IMR-90 (cell line): Measurements from ENCODE around the gene RASSF5. TPM values are rescaled to one million over a fixed set of nuclear protein-coding genes. Genes with fewer than 3 reads are reported as not detected.

ENCODE experiments used
- ATAC-seq: fragments of 200-7000 bp; cut with Tn5 transposase; 2 replicates; pipeline ENCODE4 v1.9.1; 2020; ENCODE audit warnings: low read depth, mild to moderate bottlenecking, moderate library complexity
- BruUV-seq: library from RNA; stranded (reverse); fragments of 400-500 nt; replicated peaks from 2 replicates; lab custom pipeline; 2021; lab: Mats Ljungman, UMichigan
- CTCF ChIA-PET: fragments of 300-600 bp; formaldehyde crosslinking; extraction: SDS; loops from one replicate; lab custom pipeline; 2021; ENCODE audit warnings: antibody characterized with exemption; lab: Yijun Ruan, JAX
- POLR2A ChIA-PET: fragments of 300-600 bp; sonication (Branson Sonifier 250); formaldehyde crosslinking; loops from one replicate; lab custom pipeline; 2022; ENCODE audit warnings: antibody characterized with exemption; ENCODE audit not compliant: unreplicated experiment; lab: Charles Lee
- DNase-seq: peaks from one replicate; pipeline ENCODE4 v3.0.0; 2013
- H2AFZ ChIP-seq: replicated peaks from 2 replicates; pipeline ENCODE3; 2013; ENCODE audit warnings: low read length, mild to moderate bottlenecking; ENCODE audit not compliant: poor library complexity
- H2AK5ac ChIP-seq: 2 replicates; pipeline ENCODE4 v1.6.1; 2013; ENCODE audit warnings: low read depth, low read length, inconsistent platforms
- H2AK9ac ChIP-seq: replicated peaks from 2 replicates; pipeline ENCODE3; 2013; ENCODE audit warnings: mild to moderate bottlenecking, low read depth, low read length, moderate library complexity; ENCODE audit not compliant: poor library complexity
- H2BK120ac ChIP-seq: 2 replicates; pipeline ENCODE4 v1.6.1; 2013; ENCODE audit warnings: low read depth, low read length, inconsistent platforms
- H2BK15ac ChIP-seq: 3 replicates; pipeline ENCODE4 v1.6.1; 2013; ENCODE audit warnings: low read depth, low read length, inconsistent platforms
- H2BK20ac ChIP-seq: 2 replicates; pipeline ENCODE4 v1.6.1; 2013; ENCODE audit warnings: low read depth, mild to moderate bottlenecking, inconsistent platforms, low read length, moderate library complexity
- H2BK5ac ChIP-seq: 2 replicates; pipeline ENCODE4 v1.6.1; 2013; ENCODE audit warnings: mild to moderate bottlenecking, low read depth, low read length, inconsistent platforms; ENCODE audit not compliant: poor library complexity, severe bottlenecking
- H3K14ac ChIP-seq: replicated peaks from 2 replicates; pipeline ENCODE4 v1.6.1; 2013; ENCODE audit warnings: low read depth, low read length, inconsistent platforms
- H3K18ac ChIP-seq: 2 replicates; pipeline ENCODE4 v1.6.1; 2013; ENCODE audit warnings: low read depth, low read length, control low read depth
- H3K23ac ChIP-seq: 2 replicates; pipeline ENCODE4 v1.6.1; 2013; ENCODE audit warnings: low read depth, low read length, inconsistent platforms
- H3K27ac ChIP-seq: 2 replicates; pipeline ENCODE4 v1.5.1; 2013; ENCODE audit warnings: mild to moderate bottlenecking, control low read depth, low read length; ENCODE audit not compliant: insufficient read depth
- H3K27me3 ChIP-seq: 2 replicates; pipeline ENCODE4 v1.6.1; 2013; ENCODE audit warnings: low read length; ENCODE audit not compliant: control insufficient read depth, insufficient read depth
- H3K36me3 ChIP-seq: 2 replicates; pipeline ENCODE4 v1.6.1; 2013; ENCODE audit warnings: low read length, mixed read lengths; ENCODE audit not compliant: control insufficient read depth, insufficient read depth
- H3K4ac ChIP-seq: 2 replicates; pipeline ENCODE4 v1.6.1; 2013; ENCODE audit warnings: low read depth, low read length, inconsistent platforms
- H3K4me1 ChIP-seq: 2 replicates; pipeline ENCODE4 v1.6.1; 2013; ENCODE audit warnings: low read length, mixed read lengths; ENCODE audit not compliant: control insufficient read depth, insufficient read depth
- H3K4me2 ChIP-seq: 2 replicates; pipeline ENCODE4 v1.6.1; 2013; ENCODE audit warnings: low read depth, mild to moderate bottlenecking, control low read depth, low read length, moderate library complexity
- H3K4me3 ChIP-seq: 2 replicates; pipeline ENCODE4 v1.5.1; 2013; ENCODE audit warnings: low read depth, mild to moderate bottlenecking, control low read depth, low read length, moderate library complexity; ENCODE audit not compliant: insufficient read depth
- H3K56ac ChIP-seq: 2 replicates; pipeline ENCODE4 v1.6.1; 2013; ENCODE audit warnings: low read length, inconsistent platforms; ENCODE audit not compliant: insufficient read depth; ENCODE audit errors: extremely low read depth
- H3K79me1 ChIP-seq, 2 experiments: 2 replicates each; pipeline ENCODE4 v1.6.1; 2013; ENCODE audit warnings: low read length in 2 of 2, inconsistent platforms in 1 of 2, low read depth in 1 of 2
- H3K9ac ChIP-seq: 2 replicates; pipeline ENCODE4 v1.6.1; 2013; ENCODE audit warnings: low read depth, low read length, control low read depth
- H3K9me1 ChIP-seq: 2 replicates; pipeline ENCODE4 v1.6.1; 2013; ENCODE audit warnings: low read length, inconsistent platforms; ENCODE audit not compliant: insufficient read depth
- H3K9me3 ChIP-seq: 2 replicates; pipeline ENCODE4 v1.6.1; 2013; ENCODE audit warnings: low read length; ENCODE audit not compliant: control insufficient read depth, insufficient read depth
- H4K20me1 ChIP-seq: 2 replicates; pipeline ENCODE4 v1.6.1; 2013; ENCODE audit warnings: low read length, inconsistent platforms; ENCODE audit not compliant: insufficient read depth
- H4K5ac ChIP-seq: 2 replicates; pipeline ENCODE4 v1.6.1; 2013; ENCODE audit warnings: mild to moderate bottlenecking, low read depth, low read length, control low read depth
- H4K8ac ChIP-seq, 2 experiments: 2 replicates each; pipeline ENCODE4 v1.6.1; 2013; ENCODE audit warnings: low read depth in 2 of 2, low read length in 2 of 2, control low read depth in 1 of 2, inconsistent platforms in 1 of 2
- H4K91ac ChIP-seq: 2 replicates; pipeline ENCODE4 v1.6.1; 2013; ENCODE audit warnings: low read depth, low read length, inconsistent platforms; ENCODE audit not compliant: insufficient read depth
- BHLHE40 ChIP-seq: fragments of 150-350 bp; IDR thresholded peaks from 2 replicates; pipeline ENCODE4 v1.6.1; 2016; ENCODE audit warnings: mild to moderate bottlenecking, low read depth, low read length
- CEBPB ChIP-seq: IDR thresholded peaks from 2 replicates; pipeline ENCODE4 v1.6.1; 2012; ENCODE audit warnings: low read depth, low read length, improper control_type of control experiment
- CHD1 ChIP-seq: IDR thresholded peaks from 2 replicates; pipeline ENCODE4 v1.6.1; 2012; ENCODE audit warnings: low read depth, low read length, improper control_type of control experiment
- MAFK ChIP-seq: IDR thresholded peaks from 2 replicates; pipeline ENCODE4 v1.6.1; 2012; ENCODE audit warnings: low read depth, low read length, improper control_type of control experiment
- MXI1 ChIP-seq: IDR thresholded peaks from 2 replicates; pipeline ENCODE4 v1.6.1; 2012; ENCODE audit warnings: low read depth, mild to moderate bottlenecking, low read length, moderate library complexity, borderline replicate concordance
- NFE2L2 ChIP-seq: fragments of 150-350 bp; IDR thresholded peaks from 2 replicates; pipeline ENCODE4 v1.6.1; 2016; ENCODE audit warnings: low read depth, mild to moderate bottlenecking, low read length
- POLR2A ChIP-seq: IDR thresholded peaks from 2 replicates; pipeline ENCODE4 v1.6.1; 2012; ENCODE audit warnings: mild to moderate bottlenecking, low read depth, low read length
- RAD21 ChIP-seq: IDR thresholded peaks from 2 replicates; pipeline ENCODE4 v1.6.1; 2012; ENCODE audit warnings: low read length, improper control_type of control experiment
- RCOR1 ChIP-seq: IDR thresholded peaks from 2 replicates; pipeline ENCODE4 v1.6.1; 2012; ENCODE audit warnings: mild to moderate bottlenecking, low read length, improper control_type of control experiment; ENCODE audit not compliant: insufficient replicate concordance
- RFX5 ChIP-seq: IDR thresholded peaks from 2 replicates; pipeline ENCODE4 v1.8.0; 2012; ENCODE audit warnings: low read depth, mild to moderate bottlenecking, low read length, moderate library complexity
- SMC3 ChIP-seq: fragments of 150-350 bp; IDR thresholded peaks from 2 replicates; pipeline ENCODE4 v1.6.1; 2016; ENCODE audit warnings: low read depth, mild to moderate bottlenecking, antibody characterized with exemption, low read length, moderate library complexity
- WGBS, 2 experiments: methylation state at CpG; one replicate each; pipeline versions ENCODE4 v1.1.5 to v1.1.7; 2013; ENCODE audit warnings: missing lambda C conversion rate in 2 of 2; ENCODE audit not compliant: insufficient read length in 1 of 2; ENCODE audit errors: extremely low coverage in 2 of 2; 5-methylcytosine and 5-hydroxymethylcytosine counted together
- dilution Hi-C: fragments of 300-500 bp; cut with HindIII; formaldehyde crosslinking; loops from one replicate; pipeline ENCODE4 v1.14.3; 2018; ENCODE audit warnings: low sequenced_read_pairs; ENCODE audit not compliant: unreplicated experiment
- in situ Hi-C: fragments of 300-500 bp; cut with MboI; formaldehyde crosslinking; loops from 3 replicates; pipeline ENCODE4 v1.14.3; 2019; ENCODE audit warnings: low sequenced_read_pairs, inconsistent platforms, mixed read lengths
- intact Hi-C: fragments of 100-400 bp; cut with micrococcal nuclease; formaldehyde crosslinking; loops from 2 replicates; pipeline ENCODE4 v1.10.0; 2022
- polyA plus RNA-seq, 3 experiments: library from polyadenylated mRNA; depleted of rRNA; stranded (reverse); fragments of >200 nt; gene quantifications; 2 replicates each; pipeline ENCODE4 v1.2.3, GENCODE V29; 2012; ENCODE audit warnings: low replicate concordance in 1 of 3
- total RNA-seq: library from RNA; depleted of rRNA; stranded (reverse); fragments of >200 nt; gene quantifications from 2 replicates; pipeline ENCODE4 v1.2.3, GENCODE V29; 2012
- TF ChIP-seq, protein P1 (sequence below): fragments of 150-350 bp; IDR thresholded peaks from 2 replicates; pipeline ENCODE4 v1.6.1; 2016; ENCODE audit warnings: low read depth, mild to moderate bottlenecking, low read length, moderate library complexity, borderline replicate concordance
- TF ChIP-seq, protein P2 (sequence below): fragments of 150-350 bp; IDR thresholded peaks from 2 replicates; pipeline ENCODE4 v1.6.1; 2017; ENCODE audit warnings: mild to moderate bottlenecking, antibody characterized with exemption, low read length, low read depth

The RASSF5 gene
- total and polyA plus RNA-seq, 2 of the 4 experiments (the other 2 are of a cell fraction): 0.18 to 1.1 TPM

DNA sequence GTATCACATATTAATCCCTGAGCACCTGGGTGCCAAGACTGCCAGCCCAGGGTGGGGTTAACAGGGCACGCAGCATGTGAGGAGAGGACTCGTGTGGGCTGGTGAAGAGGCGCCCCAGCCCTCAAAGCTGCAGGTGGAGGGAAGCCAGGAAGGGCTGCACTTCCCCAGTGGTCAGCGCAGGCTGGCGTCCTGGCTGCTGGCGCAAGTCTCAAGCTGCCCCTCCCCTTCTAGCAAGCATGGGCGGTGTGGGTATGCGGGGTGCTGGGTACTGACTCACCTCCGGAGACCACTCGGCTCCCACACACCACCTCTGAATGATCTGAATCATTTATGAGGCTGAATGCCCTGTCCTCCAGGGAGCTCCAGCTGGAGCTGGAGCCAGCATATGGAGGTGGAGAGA, 60.9 kb downstream of the RASSF5 start:
- POLR2A ChIA-PET: no interaction called here
- H3K79me1 ChIP-seq: no peaks in the 10 kb centered on the region

More for the DNA sequence above, 60.9 kb downstream of the RASSF5 start:
- Histone ChIP-seq H3K23ac (no peak overlapping the region), H3K9me3 (no peaks in the 10 kb centered on the region), H3K9ac (no peak overlapping the region), H4K20me1 (peaks cover 3% of the 10 kb centered on the region; the same call in 1 of the 2 replicates), H4K91ac (no peak overlapping the region), H2BK20ac (no peak overlapping the region), H3K18ac (no peak overlapping the region), H3K56ac (no peak overlapping the region), H2BK120ac (no peak overlapping the region), H3K9me1 (no peaks in the 10 kb centered on the region), H3K14ac (no peak overlapping the region), H2BK15ac (no peak overlapping the region), H4K8ac (no peak overlapping the region), H3K4me2 (no peak overlapping the region), H3K4ac (no peak overlapping the region), H2BK5ac (no peak overlapping the region), H2AK5ac (no peak overlapping the region), H3K36me3 (no peaks in the 10 kb centered on the region), H3K4me1 (no peaks in the 10 kb centered on the region), H3K27ac (no peak overlapping the region), H4K5ac (no peak overlapping the region), H2AK9ac (no peak overlapping the region), H2AFZ (no peak overlapping the region), H3K27me3 (peaks cover 5% of the 10 kb centered on the region; the same call in 1 of the 2 replicates), H3K4me3 (no peak overlapping the region)
- intact Hi-C loops (no loop called here), dilution Hi-C loops (no loop called here), in situ Hi-C loops (no loop called here)
- TF ChIP-seq SMC3 (no peak), RFX5 (no peak), MXI1 (no peak), MAFK (no peak), NFE2L2 (no peak), RCOR1 (no peak), CEBPB (no peak), POLR2A (no peak), CHD1 (no peak), BHLHE40 (no peak), RAD21 (no peak)
- TF ChIP-seq, protein P1, sequence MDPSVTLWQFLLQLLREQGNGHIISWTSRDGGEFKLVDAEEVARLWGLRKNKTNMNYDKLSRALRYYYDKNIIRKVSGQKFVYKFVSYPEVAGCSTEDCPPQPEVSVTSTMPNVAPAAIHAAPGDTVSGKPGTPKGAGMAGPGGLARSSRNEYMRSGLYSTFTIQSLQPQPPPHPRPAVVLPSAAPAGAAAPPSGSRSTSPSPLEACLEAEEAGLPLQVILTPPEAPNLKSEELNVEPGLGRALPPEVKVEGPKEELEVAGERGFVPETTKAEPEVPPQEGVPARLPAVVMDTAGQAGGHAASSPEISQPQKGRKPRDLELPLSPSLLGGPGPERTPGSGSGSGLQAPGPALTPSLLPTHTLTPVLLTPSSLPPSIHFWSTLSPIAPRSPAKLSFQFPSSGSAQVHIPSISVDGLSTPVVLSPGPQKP: no peak
- TF ChIP-seq, protein P2, sequence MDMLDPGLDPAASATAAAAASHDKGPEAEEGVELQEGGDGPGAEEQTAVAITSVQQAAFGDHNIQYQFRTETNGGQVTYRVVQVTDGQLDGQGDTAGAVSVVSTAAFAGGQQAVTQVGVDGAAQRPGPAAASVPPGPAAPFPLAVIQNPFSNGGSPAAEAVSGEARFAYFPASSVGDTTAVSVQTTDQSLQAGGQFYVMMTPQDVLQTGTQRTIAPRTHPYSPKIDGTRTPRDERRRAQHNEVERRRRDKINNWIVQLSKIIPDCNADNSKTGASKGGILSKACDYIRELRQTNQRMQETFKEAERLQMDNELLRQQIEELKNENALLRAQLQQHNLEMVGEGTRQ: no peak
- no peak for DNase-seq
- no CpG with 5 or more reads among the region's 10 CpGs for WGBS, 2 experiments
- ATAC-seq: no peak
- no TSS peak for BruUV-seq
- CTCF ChIA-PET: interaction anchor here (0.7 kb wide), 1 partner anchor 13 kb away, joined by 4 read pairs; no protein-coding TSS in a partner anchor
